ENCODE measurements around the gene CTXN3. TPM values are rescaled to one million over a fixed set of nuclear protein-coding genes. Genes with fewer than 3 reads are reported as not detected.

CTXN3 gene
- polyA plus RNA-seq = not detected
- long read RNA-seq, donor 1 = 0 reads
- long read RNA-seq, donor 2 = 0 reads
- long read RNA-seq, donor 3 = 0 reads
- long read RNA-seq, donor 4 = 0 reads
- long read RNA-seq, donor 5 = 0 reads
- long read RNA-seq, donor 6 = 0 reads
- long read RNA-seq, donor 7 = 0 reads
- long read RNA-seq, donor 8 = 0 reads
- long read RNA-seq, donor 9 = 0 reads
- long read RNA-seq, donor 10 = 0 reads

DNA sequence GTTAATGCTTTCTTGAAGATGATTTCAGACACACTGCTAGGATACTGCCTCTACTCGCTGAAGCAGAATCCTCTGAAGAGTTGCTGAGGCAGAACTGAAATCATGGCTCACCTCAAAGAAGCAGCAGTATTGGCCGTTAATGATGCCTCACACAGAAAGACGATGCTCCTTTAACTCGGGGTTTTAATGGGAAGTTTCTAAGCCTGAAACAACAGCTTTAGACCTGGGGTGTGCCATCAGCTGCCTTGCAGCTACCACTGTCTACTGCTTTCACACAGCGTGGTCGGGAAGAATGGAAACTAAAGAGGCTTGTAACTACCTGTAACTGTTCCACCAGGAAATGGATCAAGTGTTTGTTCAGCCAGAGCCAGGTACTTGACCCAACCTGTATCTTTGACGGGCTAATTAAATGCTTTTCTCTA lies at the start of gene CTXN3:
CTXN3 (plus strand) TSS at position 65 of the 422 bp plus-strand sequence. CDS start 8,440 bp downstream, outside the sequence.
- WGBS, 3 donors = 19 to 65% (median 38%) methylated on average over 7 of the region's 7 CpGs
- no peak within 1 kb of the TSS for H3K4me3 ChIP-seq (ENCODE audit: low read depth in 1 of 3, low read length in 3 of 3)
- H3K27ac ChIP-seq (ENCODE audit: low read depth in 1 of 3, low read length in 2 of 3) = no peak within 1 kb of the TSS
- FAIRE-seq (no peak), DNase-seq (peak in 1 of 2 donors; percentile 3)
- no peaks in the 10 kb centered on the region for H3K9me3 ChIP-seq (ENCODE audit: control insufficient read depth in 2 of 2, insufficient read depth in 1 of 2, low read depth in 1 of 2, low read length in 1 of 2)
- H3K4me1 ChIP-seq (ENCODE audit: control insufficient read depth in 3 of 3, insufficient read depth in 2 of 3, low read depth in 1 of 3, low read length in 2 of 3) = no peaks in the 10 kb centered on the region
- H3K36me3 ChIP-seq (ENCODE audit: control insufficient read depth in 3 of 3, insufficient read depth in 2 of 3, low read depth in 1 of 3, low read length in 3 of 3) = no peaks in the 10 kb centered on the region
- H3K27me3 ChIP-seq (ENCODE audit: control insufficient read depth in 3 of 3, insufficient read depth in 3 of 3, low read length in 3 of 3) = peaks cover 0 to 8% (median 0%) of the 10 kb centered on the region in 3 donors

GRCh38 chr5:127599320-127599719 lies 49.6 kb upstream of the CTXN3 start:
- FAIRE-seq (no peak), DNase-seq (no peak)
- Histone ChIP-seq H3K4me3 (ENCODE audit: low read depth in 1 of 3, low read length in 3 of 3) (no peak overlapping the region), H3K4me1 (ENCODE audit: control insufficient read depth in 3 of 3, insufficient read depth in 2 of 3, low read depth in 1 of 3, low read length in 2 of 3) (no peaks in the 10 kb centered on the region), H3K27ac (ENCODE audit: low read depth in 1 of 3, low read length in 2 of 3) (no peak overlapping the region), H3K9me3 (ENCODE audit: control insufficient read depth in 2 of 2, insufficient read depth in 1 of 2, low read depth in 1 of 2, low read length in 1 of 2) (no peaks in the 10 kb centered on the region), H3K27me3 (ENCODE audit: control insufficient read depth in 3 of 3, insufficient read depth in 3 of 3, low read length in 3 of 3) (no peaks in the 10 kb centered on the region), H3K36me3 (ENCODE audit: control insufficient read depth in 3 of 3, insufficient read depth in 2 of 3, low read depth in 1 of 3, low read length in 3 of 3) (no peaks in the 10 kb centered on the region)
- WGBS, 3 donors = 73 to 87% (median 81%) methylated on average over 3 of the region's 3 CpGs

DNA sequence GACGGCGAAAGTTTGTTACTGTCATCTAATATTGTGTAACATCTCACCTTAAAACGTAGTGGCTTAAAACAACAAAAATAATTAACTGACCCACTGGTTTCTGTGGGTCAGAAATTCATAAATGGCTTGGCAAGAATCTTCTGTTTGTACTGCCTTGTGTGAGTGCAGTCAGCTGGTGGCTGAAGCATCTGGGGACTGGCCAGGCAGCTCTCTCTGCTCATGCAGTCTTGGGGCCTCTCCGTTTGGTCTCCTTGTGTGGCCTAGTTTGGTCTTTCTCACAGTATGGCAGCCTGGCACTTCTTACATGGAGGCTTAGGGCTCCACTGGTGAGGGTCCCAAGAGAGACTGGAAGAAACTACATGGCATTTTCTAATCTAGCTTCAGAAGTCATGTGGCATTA lies 49.0 kb upstream of the CTXN3 start:
- Histone ChIP-seq H3K27ac (ENCODE audit: low read depth in 1 of 3, low read length in 2 of 3) (no peak overlapping the region), H3K27me3 (ENCODE audit: control insufficient read depth in 3 of 3, insufficient read depth in 3 of 3, low read length in 3 of 3) (no peaks in the 10 kb centered on the region), H3K4me3 (ENCODE audit: low read depth in 1 of 3, low read length in 3 of 3) (no peak overlapping the region), H3K4me1 (ENCODE audit: control insufficient read depth in 3 of 3, insufficient read depth in 2 of 3, low read depth in 1 of 3, low read length in 2 of 3) (no peaks in the 10 kb centered on the region), H3K36me3 (ENCODE audit: control insufficient read depth in 3 of 3, insufficient read depth in 2 of 3, low read depth in 1 of 3, low read length in 3 of 3) (no peaks in the 10 kb centered on the region), H3K9me3 (ENCODE audit: control insufficient read depth in 2 of 2, insufficient read depth in 1 of 2, low read depth in 1 of 2, low read length in 1 of 2) (no peaks in the 10 kb centered on the region)
- WGBS, 3 donors = 71 to 96% (median 85%) methylated on average over 4 of the region's 4 CpGs
- no peak for FAIRE-seq
- DNase-seq = no peak

DNA sequence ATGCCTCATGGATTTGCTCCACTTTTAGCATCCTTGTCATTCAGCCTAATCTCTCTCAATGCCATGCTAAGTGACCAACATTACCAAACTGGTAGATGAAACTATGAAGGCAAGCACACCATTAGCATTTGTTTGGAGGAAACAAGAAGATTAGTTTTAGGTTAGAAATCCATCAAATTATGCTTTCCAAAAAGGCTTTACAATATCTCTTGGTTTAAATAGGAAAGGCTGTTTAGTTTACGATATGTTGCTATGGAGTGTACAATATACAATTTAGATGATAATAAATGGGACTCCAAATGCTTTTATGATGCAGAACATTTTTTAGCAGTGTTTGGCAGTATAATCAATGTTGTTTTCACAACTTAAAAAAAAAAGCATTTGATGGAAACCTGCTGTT lies 47.8 kb upstream of the CTXN3 start:
- H3K36me3 ChIP-seq (ENCODE audit: control insufficient read depth in 3 of 3, insufficient read depth in 2 of 3, low read depth in 1 of 3, low read length in 3 of 3) = no peaks in the 10 kb centered on the region
- H3K9me3 ChIP-seq (ENCODE audit: control insufficient read depth in 2 of 2, insufficient read depth in 1 of 2, low read depth in 1 of 2, low read length in 1 of 2) = no peaks in the 10 kb centered on the region
- WGBS, 3 donors = 79 to 93% (median 85%) methylated on average over 1 of the region's 1 CpG
- H3K27ac ChIP-seq (ENCODE audit: low read depth in 1 of 3, low read length in 2 of 3) = no peak overlapping the region
- DNase-seq (no peak), FAIRE-seq (no peak)
- H3K4me1 ChIP-seq (ENCODE audit: control insufficient read depth in 3 of 3, insufficient read depth in 2 of 3, low read depth in 1 of 3, low read length in 2 of 3) = no peaks in the 10 kb centered on the region
- H3K4me3 ChIP-seq (ENCODE audit: low read depth in 1 of 3, low read length in 3 of 3) = no peak overlapping the region
- no peaks in the 10 kb centered on the region for H3K27me3 ChIP-seq (ENCODE audit: control insufficient read depth in 3 of 3, insufficient read depth in 3 of 3, low read length in 3 of 3)

DNA sequence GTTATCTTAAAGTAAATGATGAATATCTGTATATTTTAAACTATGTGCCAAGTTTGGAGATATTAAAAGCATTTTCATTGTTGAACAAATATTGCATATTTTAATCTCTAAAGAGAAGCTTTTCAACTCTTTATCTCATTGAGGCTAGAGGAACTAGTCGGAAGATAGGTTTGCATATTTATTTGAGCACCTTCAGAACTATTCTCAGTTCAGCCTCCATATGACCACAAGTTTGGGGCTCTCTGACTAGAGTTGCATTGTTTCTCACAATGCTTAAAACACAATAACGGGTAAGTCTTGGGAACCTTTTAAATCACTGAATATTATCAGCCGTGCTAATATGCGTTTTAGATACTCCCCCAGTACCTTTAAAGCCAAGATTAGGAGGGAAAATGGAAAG lies 47.3 kb upstream of the CTXN3 start:
- H3K4me3 ChIP-seq (ENCODE audit: low read depth in 1 of 3, low read length in 3 of 3) = no peak overlapping the region
- no peaks in the 10 kb centered on the region for H3K4me1 ChIP-seq (ENCODE audit: control insufficient read depth in 3 of 3, insufficient read depth in 2 of 3, low read depth in 1 of 3, low read length in 2 of 3)
- 82 to 88% (median 87%) methylated on average over 4 of the region's 4 CpGs for WGBS, 3 donors
- H3K27ac ChIP-seq (ENCODE audit: low read depth in 1 of 3, low read length in 2 of 3) = no peak overlapping the region
- no peaks in the 10 kb centered on the region for H3K9me3 ChIP-seq (ENCODE audit: control insufficient read depth in 2 of 2, insufficient read depth in 1 of 2, low read depth in 1 of 2, low read length in 1 of 2)
- DNase-seq = no peak
- H3K27me3 ChIP-seq (ENCODE audit: control insufficient read depth in 3 of 3, insufficient read depth in 3 of 3, low read length in 3 of 3) = no peaks in the 10 kb centered on the region
- H3K36me3 ChIP-seq (ENCODE audit: control insufficient read depth in 3 of 3, insufficient read depth in 2 of 3, low read depth in 1 of 3, low read length in 3 of 3) = no peaks in the 10 kb centered on the region
- no peak for FAIRE-seq

GRCh38 chr5:127602481-127602880 lies 46.4 kb upstream of the CTXN3 start:
- 97 to 100% (median 98%) methylated on average over 3 of the region's 3 CpGs for WGBS, 3 donors
- H3K36me3 ChIP-seq (ENCODE audit: control insufficient read depth in 3 of 3, insufficient read depth in 2 of 3, low read depth in 1 of 3, low read length in 3 of 3) = no peaks in the 10 kb centered on the region
- no peaks in the 10 kb centered on the region for H3K9me3 ChIP-seq (ENCODE audit: control insufficient read depth in 2 of 2, insufficient read depth in 1 of 2, low read depth in 1 of 2, low read length in 1 of 2)
- H3K4me3 ChIP-seq (ENCODE audit: low read depth in 1 of 3, low read length in 3 of 3) = no peak overlapping the region
- FAIRE-seq (no peak), DNase-seq (no peak)
- H3K27me3 ChIP-seq (ENCODE audit: control insufficient read depth in 3 of 3, insufficient read depth in 3 of 3, low read length in 3 of 3) = no peaks in the 10 kb centered on the region
- no peak overlapping the region for H3K27ac ChIP-seq (ENCODE audit: low read depth in 1 of 3, low read length in 2 of 3)
- no peaks in the 10 kb centered on the region for H3K4me1 ChIP-seq (ENCODE audit: control insufficient read depth in 3 of 3, insufficient read depth in 2 of 3, low read depth in 1 of 3, low read length in 2 of 3)

DNA sequence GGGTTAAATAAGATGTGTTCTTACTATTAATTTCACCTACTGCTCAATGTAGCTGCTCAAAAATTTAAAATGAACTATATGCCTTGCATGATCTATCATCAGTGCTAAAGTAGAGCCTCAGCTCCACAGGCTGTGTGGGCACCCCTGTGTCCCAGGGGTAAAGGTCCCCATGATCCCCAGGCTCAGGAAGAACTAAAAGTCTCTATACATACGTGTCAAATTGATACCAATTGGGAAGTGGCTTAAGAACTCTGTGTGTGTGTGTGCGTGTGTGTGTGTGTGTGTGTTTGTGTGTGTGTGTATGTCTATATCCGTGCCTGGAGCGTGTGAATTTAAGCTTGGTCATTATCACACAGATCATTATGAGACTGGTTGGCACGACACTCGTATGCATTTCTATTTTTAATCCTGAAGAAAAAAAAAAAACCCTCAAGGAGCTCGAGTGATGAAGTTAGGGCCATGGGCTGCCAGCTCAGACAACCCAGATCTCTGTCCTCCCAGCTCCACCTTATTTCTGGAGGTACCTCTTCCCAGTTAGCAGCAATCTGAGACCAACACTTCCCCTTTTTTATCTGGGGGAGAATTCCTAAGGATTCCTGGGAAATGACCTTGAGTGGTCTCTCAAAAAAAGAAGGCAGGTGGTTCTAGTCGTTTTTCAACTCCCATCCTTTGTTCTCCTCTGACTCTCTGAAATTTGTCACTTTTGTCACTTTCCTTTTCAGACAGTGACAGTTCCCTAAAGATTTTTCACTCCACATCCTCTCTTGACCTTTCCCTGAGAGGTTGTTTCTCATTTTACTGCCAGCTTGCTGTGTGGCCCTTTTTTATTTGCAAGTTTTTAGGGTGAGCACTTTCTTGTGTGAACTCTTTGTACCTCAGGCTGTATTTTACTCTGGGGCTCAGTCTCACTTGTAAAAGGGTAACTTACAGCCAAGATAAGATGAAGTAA lies 45.7 kb upstream of the CTXN3 start:
- DNase-seq (no peak), FAIRE-seq (no peak)
- WGBS, 3 donors = 39 to 48% (median 45%) methylated on average over 8 of the region's 8 CpGs
- Histone ChIP-seq H3K4me3 (ENCODE audit: low read depth in 1 of 3, low read length in 3 of 3) (no peak overlapping the region), H3K36me3 (ENCODE audit: control insufficient read depth in 3 of 3, insufficient read depth in 2 of 3, low read depth in 1 of 3, low read length in 3 of 3) (no peaks in the 10 kb centered on the region), H3K9me3 (ENCODE audit: control insufficient read depth in 2 of 2, insufficient read depth in 1 of 2, low read depth in 1 of 2, low read length in 1 of 2) (no peaks in the 10 kb centered on the region), H3K27ac (ENCODE audit: low read depth in 1 of 3, low read length in 2 of 3) (no peak overlapping the region), H3K27me3 (ENCODE audit: control insufficient read depth in 3 of 3, insufficient read depth in 3 of 3, low read length in 3 of 3) (no peaks in the 10 kb centered on the region), H3K4me1 (ENCODE audit: control insufficient read depth in 3 of 3, insufficient read depth in 2 of 3, low read depth in 1 of 3, low read length in 2 of 3) (no peaks in the 10 kb centered on the region)

DNA sequence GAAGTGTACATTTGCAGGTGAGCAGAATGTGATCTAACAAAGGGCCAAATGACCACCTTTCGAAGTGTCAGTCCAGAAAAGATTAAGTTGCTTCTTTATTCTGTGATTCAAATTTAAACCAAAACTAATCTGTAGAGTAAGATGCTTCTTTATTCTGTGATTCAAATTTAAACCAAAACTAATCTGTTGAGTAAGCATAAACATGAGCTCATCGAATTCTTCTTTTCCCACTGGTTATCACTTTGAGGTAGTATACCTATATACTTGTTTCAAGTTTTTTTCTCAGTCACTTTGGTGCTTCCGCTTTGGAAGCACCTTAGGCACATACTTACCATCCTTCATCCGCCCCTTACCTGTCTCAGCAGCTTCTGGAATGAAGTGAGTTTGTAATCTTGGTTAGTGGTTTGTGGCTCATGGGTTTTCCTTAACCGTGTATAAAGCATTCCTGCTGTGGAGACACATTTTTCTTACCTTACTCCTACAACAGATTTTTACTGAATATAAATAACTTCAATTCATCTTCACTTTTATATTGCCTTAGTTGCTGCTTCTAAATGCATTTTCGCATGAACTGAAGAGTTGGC lies 40.7 kb upstream of the CTXN3 start:
- H3K4me3 ChIP-seq (ENCODE audit: low read depth in 1 of 3, low read length in 3 of 3) = no peak overlapping the region
- FAIRE-seq (no peak), DNase-seq (no peak)
- no peaks in the 10 kb centered on the region for H3K36me3 ChIP-seq (ENCODE audit: control insufficient read depth in 3 of 3, insufficient read depth in 2 of 3, low read depth in 1 of 3, low read length in 3 of 3)
- no peaks in the 10 kb centered on the region for H3K9me3 ChIP-seq (ENCODE audit: control insufficient read depth in 2 of 2, insufficient read depth in 1 of 2, low read depth in 1 of 2, low read length in 1 of 2)
- no peaks in the 10 kb centered on the region for H3K4me1 ChIP-seq (ENCODE audit: control insufficient read depth in 3 of 3, insufficient read depth in 2 of 3, low read depth in 1 of 3, low read length in 2 of 3)
- H3K27me3 ChIP-seq (ENCODE audit: control insufficient read depth in 3 of 3, insufficient read depth in 3 of 3, low read length in 3 of 3) = no peaks in the 10 kb centered on the region
- WGBS, 3 donors = 68 to 76% (median 76%) methylated on average over 6 of the region's 6 CpGs
- no peak overlapping the region for H3K27ac ChIP-seq (ENCODE audit: low read depth in 1 of 3, low read length in 2 of 3)
